IPS DF 4.7 (cell line): ENCODE data around the gene ADAMTS15.

ENCODE experiments used
- DNase-seq: peaks from one replicate; pipeline ENCODE4 v3.0.0-alpha.2; 2013; ENCODE audit warnings: low spot score; ENCODE audit errors: extremely low read depth

ADAMTS15 gene

GRCh38 chr11:130478881-130479280 is 30.4 kb downstream of the ADAMTS15 start:
- DNase-seq: no peak

- no peak for DNase-seq
Observed at GRCh38 chr11:130480186-130480585, 31.7 kb downstream of the ADAMTS15 start.

DNA sequence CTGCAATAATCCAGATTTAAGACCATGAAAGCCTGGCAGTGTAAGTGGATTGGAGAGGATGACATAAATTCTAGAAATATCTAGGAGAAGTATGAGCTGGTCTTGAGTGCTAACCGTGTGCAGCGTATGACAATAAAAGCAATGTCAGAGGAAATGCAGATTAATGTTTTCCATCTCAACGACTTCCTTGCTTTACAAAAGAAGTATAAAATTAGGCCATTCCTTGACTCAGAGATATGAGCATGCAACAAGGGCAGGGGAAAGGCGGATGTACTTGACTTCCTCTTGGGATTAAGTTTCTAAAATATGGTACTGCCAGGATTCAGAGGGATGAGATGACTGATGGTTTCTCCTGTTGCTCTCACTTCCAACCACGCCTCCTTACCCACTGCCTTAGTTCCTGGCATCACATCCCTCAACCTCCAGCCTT is 32.3 kb downstream of the ADAMTS15 start:
- no peak for DNase-seq

DNA sequence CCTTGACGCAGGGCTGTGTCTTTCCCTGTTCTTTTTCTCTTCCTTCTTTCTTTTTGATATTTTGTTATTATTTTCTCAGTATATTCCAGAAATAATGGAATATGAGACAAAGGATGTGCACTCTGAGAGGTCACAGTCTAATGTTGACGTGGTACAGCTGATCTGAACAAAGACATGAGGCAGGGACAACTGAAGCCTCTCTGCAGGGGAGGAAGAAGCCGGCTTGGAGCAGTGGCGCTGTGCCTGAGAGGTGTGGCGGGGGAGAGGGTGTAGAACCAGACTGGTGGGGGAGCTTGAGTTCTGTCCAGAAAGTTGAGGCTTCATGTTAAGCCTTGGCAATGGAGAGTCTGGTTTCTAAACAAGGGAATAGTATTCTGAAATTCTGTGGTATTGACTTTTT is 34.7 kb downstream of the ADAMTS15 start:
- no peak for DNase-seq

DNA sequence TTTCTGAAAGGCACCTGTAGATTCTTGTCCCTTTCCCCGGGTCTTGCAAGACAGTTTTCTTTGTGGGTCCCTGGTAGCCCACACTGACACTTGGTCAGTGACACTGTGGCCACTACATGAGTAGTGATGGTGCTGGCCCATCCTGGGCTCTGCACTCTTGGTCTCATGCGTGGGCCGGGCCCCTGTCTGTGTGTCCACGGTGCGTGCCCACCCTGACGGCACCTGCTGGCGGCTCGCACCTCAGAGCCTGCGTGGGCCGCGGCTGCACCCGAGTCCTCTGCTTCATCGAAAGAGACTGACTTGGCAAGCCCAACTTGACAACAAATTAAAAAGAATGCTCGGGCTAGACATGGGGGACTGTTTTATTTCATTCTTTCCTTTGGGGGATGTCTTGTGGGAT is 37.5 kb downstream of the ADAMTS15 start:
- no peak for DNase-seq

- no peak for DNase-seq
Observed at GRCh38 chr11:130486391-130486836, 38.0 kb downstream of the ADAMTS15 start.

DNA sequence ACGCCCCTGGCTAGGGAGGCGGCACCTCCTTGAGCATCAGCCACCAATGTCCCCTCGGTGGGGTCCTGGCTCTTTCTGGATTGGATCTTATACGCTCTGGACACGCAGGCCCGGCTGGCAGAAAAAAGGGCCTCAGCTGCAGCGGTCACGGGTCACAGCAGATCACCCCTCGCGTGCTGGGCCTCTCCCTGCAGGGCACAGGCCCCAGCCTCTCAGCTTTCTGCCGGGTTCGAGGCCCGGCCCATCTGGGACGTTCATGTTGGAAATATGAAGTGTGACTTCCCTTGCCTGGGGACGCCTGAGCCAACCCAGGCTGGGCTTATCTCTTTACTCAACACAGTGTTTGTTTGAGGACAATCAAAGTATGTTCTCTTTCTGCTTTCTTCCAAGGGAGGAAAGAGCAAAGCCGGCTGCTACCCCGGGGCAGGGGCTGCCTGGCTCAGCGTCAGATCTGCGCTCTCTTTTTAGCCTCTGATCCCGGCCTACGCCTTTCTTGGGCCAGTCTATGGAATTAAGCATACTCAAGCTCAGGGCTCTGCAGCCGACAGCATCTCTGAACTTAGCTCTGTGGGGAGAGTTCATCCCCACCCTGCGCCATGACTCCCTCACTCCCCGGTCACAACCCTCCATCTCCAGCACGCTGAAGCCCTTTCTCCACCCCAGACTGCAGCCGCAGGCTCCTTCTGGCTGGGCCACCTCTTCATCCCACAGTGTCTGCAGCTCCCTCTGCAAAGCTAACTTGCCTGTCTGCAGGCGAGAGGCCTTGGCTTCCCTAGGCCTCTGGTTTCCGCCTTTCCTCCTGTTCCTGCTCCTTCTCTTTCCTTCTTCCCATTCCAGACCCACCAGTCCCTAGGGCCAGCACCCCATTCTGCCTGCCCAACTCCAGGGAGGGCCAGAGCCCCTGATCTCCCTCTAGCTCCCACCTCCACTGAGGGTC is 38.8 kb downstream of the ADAMTS15 start:
- DNase-seq: no peak

GRCh38 chr11:130487924-130488815 is 39.7 kb downstream of the ADAMTS15 start:
- DNase-seq: no peak

GRCh38 chr11:130488848-130489584 is 40.6 kb downstream of the ADAMTS15 start:
- DNase-seq: no peak

- no peak for DNase-seq
Observed at GRCh38 chr11:130489716-130490115, 41.3 kb downstream of the ADAMTS15 start.

- no peak for DNase-seq
Observed at GRCh38 chr11:130490682-130491449, 42.4 kb downstream of the ADAMTS15 start.

GRCh38 chr11:130498181-130498580 is 49.7 kb downstream of the ADAMTS15 start:
- DNase-seq: no peak

DNA sequence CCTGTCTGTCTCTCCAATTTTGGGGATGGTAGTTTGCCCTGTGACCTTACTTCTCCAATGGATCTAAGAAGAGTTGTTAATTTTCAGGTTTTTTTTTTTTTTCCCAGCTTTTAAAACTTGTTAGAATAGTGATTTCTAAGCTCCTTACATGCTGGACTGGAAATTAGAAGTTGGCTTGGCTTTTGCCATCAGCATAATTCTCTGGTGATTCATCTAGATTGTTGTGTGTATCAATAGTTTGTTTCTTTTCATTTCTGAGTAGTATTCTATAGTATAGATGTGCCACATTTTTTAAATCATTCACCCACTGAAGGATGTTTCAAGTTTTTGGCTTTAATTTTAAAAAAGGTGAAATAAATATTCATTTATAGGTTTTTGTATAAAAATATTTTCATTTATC is 51.4 kb downstream of the ADAMTS15 start:
- DNase-seq: no peak

DNA sequence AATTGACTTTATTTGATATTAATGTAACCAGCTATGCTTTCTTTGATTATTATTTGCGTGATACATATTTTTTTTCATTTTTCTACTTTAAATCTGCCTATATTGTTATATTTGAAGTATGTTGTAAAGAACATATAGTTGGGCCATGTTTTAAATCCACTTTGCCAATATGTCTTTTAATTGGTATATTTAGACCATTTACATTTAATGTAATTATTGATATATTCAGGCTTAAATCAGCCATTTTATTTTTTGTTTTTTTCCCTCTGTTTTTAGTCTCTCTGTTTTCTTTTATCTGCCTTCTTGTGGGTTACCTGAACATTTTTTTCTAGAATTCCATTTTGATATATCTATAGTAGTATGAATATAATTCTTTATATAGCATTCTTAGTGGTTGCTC is 55.9 kb downstream of the ADAMTS15 start:
- no peak for DNase-seq

- no peak for DNase-seq
Observed at GRCh38 chr11:130508913-130509312, 60.5 kb downstream of the ADAMTS15 start.

- DNase-seq: no peak
Observed at GRCh38 chr11:130509942-130510341, 61.5 kb downstream of the ADAMTS15 start.

GRCh38 chr11:130510407-130511006 is 62.1 kb downstream of the ADAMTS15 start:
- no peak for DNase-seq

- no peak for DNase-seq
Observed at GRCh38 chr11:130511765-130512164, 63.3 kb downstream of the ADAMTS15 start.

DNA sequence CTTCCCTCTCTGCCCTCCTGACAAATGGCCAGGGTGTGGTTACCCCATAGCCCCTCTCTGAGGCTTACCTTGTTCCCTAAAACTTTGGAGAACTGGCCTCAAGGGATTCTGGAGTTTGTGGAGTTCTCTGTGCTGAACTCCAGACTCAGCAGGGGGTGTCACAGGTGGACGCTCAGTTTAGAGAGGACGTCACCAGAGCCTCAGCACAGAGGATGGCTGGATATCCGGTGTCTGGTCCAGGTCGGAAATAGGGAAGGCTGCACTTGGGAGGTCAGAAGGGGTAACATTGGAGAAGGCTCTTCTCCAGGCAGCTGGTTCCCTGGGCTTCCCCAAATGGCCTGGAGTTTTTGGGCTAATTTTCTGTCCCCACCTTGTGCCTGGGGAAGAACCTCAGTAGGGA is 64.2 kb downstream of the ADAMTS15 start:
- no peak for DNase-seq

DNA sequence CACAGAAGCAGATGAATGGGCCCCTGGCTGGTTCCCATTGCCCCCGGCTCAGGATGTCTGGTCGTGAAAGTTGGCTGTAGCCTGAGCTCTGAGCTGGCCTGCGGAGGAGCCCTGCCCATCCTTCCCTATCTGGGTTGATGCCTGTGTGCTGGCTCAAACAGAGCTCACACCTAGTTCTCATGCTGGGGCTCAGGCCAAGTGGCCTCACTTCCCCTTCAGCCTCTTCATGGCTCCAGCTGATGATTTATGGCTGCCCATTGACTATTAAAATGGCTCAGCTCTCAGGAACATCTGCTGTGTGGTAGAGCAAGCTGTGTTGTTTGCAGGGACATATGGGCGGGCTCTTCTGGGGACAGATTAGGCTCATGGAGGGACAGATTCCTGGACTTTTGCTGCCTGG is 64.7 kb downstream of the ADAMTS15 start:
- DNase-seq: no peak
